LHCN-M2 (cell line): Measurements from ENCODE around the gene CCDC85C. TPM values are rescaled to one million over a fixed set of nuclear protein-coding genes. Genes with fewer than 3 reads are reported as not detected.
"Not testable (repeated sequence)": the region's sequence is repeated elsewhere in the genome, so short reads cannot be mapped to it uniquely, and the experiment has no call there.

Experiments
- DNase-seq: peaks from one replicate; pipeline ENCODE4 v3.0.0-alpha.2; 2012; ENCODE audit warnings: low read depth
- polyA plus RNA-seq: library from polyadenylated mRNA; unstranded; fragments of >200 nt; gene quantifications from one replicate; pipeline ENCODE4 v1.2.1, GENCODE V29; 2012; ENCODE audit warnings: missing spikeins
- total RNA-seq: library from RNA; depleted of rRNA; stranded (reverse); fragments of >200 nt; gene quantifications from 2 replicates; pipeline ENCODE4 v1.2.3, GENCODE V29; 2014; rRNA removed

CCDC85C gene
- total RNA-seq, result 1.9 and 2.4 TPM in 2 replicates
- polyA plus RNA-seq, result 5.3 TPM

DNA sequence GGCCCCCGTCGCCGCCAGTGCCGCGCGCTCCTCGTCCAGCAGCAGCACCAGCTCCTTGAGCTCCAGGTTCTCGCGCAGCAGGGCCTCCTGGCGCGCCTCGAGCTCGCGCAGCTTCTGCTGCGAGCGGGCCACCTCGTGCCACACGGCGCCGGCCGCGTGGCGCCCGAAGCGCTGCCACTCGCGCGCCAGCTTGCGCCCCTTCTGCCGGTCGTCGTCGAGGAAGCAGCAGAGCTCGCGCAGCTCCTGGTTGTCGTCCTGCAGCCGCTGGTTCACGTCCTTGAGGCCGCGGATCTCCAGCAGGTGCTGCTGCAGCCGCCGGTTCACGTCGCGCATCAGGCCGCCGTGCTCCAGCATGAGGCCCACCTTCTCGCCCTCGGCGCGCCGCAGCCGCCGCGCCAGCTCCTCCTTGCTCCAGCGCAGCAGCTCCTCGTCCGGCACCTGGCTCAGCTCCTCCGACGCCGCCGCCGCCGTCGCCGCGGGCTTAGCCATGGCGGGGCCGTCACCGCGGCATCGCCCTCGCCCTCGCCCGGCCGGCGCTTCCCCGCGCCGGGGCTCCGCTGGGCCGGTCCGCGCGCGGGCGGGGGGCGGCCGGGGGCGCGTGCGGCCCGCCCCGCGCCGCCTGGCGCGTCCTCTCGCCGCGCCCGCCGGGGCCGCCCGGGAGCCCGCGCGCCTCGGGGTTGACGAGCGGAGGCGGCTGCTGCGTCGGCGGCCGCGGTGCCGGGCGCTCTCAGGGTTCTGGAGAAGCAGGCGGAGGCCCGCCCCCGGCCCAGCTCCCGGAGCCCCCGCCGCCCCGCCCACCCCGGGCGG is at the start of gene CCDC85C:
Gene CCDC85C (minus strand): TSS at position 737 of the 807 bp plus-strand sequence. CDS start 248 bp downstream, at position 489.
- no peak for DNase-seq

DNA sequence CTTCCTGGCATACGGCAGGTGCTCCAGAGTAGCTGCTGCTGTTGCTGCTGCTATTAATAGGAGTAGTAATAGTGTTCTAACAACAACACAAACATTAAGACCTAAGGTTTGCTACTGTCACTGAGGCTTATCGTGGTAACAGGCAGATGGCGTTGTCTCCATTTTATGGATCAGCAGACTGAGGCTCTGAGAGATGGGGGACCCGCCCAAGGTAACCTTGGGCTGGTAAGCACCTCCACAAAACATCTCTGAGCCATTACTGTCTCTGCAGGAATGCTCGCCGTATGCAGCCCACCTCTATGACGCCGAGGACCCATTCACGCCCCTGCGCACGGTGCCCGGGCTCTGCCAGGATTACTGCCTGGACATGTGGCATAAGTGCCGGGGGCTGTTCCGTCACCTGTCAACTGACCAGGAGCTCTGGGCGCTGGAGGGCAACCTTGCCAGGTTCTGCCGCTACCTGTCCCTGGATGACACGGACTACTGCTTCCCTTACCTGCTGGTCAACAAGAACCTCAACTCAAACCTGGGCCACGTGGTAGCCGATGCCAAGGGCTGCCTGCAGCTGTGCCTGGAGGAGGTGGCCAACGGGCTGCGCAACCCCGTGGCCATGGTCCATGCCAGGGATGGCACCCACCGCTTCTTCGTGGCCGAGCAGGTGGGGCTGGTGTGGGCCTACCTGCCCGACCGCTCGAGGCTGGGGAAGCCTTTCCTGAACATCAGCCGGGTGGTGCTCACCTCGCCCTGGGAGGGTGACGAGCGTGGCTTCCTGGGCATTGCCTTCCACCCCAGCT is 48.1 kb upstream of the CCDC85C start:
- no peak for DNase-seq

DNA sequence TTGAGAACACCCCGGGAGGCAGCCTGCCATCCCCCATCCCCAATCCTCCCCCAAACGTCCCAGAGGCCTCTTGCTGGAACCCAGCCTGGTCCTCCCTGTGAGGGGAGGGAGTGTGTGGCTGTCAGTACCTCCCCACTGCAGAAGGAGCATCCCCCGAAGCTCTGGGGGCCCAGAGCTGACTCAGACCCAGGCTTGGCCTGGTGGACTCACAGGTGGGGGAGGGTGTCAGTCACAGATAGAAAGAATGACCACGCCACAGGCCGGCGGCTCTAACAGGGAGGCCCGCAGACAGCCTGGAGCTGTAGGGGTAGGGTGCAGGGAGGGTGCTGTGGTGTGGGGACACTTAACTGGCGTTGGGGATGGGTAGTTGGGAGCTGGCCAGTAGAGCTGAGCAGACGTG is 46.2 kb upstream of the CCDC85C start:
- DNase-seq, result no peak

DNA sequence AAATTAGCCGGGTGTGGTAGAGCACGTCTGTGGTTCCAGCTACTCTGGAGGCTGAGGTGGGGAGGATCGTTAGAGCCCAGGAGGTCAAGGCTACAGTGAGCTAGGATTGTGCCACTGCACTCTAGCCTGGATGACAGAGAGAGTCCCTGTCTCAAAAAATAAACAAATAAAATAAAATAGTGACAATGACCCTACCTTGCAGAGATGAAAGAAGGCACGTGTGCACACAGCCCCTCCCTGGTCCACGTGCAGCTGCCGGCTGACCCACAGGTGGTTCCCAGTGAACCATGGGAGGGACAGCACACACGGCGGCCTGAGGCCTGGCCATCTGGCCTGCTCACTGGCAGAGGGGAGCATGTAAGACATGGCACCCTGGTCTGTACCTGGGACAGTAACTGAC is 45.6 kb upstream of the CCDC85C start:
- DNase-seq, result no peak

DNA sequence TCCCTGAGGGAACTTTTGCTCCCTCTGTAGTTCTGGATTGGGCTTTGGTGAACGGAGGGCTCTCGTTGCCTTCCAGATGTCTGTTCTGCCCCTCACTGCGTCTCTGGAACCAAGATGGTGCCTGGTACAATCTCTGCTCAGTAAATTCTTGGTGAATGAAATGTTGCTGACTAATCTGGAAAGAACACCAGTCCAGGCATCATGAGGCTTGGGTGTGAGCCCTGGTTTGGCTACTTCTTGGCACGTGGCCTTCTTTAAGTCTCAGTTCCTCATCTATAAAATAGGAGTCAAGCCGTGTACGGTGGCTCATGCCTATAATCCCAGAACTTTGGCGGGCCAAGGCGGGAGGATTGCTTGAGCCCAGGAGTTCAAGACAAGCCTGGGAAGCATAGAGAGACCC is 45.2 kb upstream of the CCDC85C start:
- DNase-seq, result no peak

DNA sequence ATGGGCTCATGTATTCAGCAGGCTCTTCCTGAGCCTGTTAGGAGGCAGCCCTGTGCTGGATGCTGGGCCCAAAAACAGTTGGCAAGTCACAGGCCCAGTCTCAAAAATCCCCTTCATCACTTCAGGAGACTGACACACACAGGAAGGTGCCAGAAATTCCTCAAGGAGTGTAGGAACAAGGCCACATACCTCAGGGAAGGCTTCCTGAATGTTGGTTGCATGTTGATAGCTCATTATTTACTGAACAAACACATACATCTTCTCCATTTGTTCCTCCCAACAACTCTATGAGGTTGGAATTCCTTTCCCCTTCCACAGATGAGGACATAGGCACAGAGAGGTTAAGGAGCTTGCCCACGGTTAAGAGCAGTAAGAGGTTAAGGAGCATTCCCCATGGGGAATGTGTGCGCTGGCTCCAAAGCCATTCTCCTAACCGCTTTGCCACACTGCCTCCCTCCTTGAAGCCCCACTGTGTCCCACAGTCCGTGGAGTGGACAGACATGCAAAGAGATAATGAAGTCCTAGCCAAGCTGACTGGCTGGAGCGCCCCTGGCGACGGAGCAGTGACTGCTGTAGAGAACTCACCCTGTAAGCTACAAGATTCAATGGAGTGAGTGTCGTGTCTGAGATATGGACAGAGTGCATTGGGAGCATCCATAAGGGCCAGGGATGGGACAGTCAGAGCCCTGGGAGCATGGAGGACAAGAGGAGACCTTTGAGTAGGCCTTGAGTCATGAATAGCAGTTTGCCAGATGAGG is 44.2 kb upstream of the CCDC85C start:
- no peak for DNase-seq

DNA sequence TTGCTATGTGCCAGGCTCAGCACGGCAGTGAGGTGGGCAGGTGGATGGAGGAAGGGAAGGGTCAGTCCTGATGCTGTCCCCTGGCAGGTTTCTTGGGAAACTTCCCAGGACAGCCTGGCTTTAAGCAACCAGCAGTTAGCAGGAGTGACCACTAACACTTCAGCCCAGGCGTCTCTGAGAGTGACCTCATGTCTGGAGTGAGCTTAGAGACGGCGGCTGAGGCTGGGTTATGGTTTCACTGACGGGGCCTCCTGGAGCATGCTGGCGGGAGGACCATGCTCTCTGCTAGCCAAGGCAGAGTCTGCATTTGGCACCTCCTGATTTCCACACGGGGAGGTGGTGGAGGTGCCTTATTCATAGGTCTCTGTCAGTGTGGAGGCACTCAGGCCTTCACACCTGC is 43.4 kb upstream of the CCDC85C start:
- DNase-seq, result no peak

DNA sequence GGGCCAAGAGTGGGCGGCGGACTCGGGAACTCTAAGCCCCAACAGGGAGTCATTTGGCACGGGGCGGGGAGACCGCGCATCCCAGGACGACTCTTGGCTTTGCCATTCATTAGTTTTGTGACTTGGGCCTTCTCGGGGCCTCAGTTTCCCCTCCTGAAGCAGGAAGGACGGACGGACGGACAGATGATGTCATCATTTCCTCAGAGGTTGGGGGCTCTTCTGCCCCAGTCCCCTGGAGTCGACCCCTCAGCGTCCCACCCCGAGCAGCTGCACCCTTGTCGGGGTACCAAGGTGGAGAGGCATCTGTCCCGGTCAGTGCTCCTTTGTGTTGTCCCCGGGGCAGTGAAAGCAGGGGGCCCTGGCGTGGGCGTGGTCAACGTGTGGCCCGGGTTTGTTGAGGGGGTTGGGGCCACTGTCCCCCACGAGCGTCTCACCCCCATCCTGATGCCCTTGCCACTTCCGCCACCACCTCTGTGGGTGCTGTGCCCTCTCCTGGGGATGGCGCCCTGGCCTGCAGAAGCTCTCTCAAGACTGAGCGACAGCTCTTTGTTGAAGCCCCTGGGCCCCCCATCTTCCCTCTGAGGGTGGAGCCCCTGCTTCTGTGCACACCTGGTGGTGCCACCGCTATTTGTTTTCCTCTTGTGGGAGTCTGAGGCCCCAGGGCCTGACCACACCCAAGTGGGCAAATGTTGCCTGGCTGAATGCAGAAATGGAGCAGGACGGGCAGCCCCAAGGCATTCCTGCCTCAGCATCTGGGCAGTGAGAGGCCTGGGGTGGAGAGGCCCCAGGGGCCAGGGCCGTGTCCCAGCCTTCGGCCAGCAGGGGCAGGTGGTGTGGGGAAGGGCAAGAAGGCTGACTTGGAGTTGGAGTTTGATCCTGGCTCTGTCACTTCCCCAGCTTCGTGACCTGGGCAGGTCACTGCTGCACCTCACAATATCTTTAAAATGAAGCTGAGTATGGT is 41.8 kb upstream of the CCDC85C start:
- no peak for DNase-seq

DNA sequence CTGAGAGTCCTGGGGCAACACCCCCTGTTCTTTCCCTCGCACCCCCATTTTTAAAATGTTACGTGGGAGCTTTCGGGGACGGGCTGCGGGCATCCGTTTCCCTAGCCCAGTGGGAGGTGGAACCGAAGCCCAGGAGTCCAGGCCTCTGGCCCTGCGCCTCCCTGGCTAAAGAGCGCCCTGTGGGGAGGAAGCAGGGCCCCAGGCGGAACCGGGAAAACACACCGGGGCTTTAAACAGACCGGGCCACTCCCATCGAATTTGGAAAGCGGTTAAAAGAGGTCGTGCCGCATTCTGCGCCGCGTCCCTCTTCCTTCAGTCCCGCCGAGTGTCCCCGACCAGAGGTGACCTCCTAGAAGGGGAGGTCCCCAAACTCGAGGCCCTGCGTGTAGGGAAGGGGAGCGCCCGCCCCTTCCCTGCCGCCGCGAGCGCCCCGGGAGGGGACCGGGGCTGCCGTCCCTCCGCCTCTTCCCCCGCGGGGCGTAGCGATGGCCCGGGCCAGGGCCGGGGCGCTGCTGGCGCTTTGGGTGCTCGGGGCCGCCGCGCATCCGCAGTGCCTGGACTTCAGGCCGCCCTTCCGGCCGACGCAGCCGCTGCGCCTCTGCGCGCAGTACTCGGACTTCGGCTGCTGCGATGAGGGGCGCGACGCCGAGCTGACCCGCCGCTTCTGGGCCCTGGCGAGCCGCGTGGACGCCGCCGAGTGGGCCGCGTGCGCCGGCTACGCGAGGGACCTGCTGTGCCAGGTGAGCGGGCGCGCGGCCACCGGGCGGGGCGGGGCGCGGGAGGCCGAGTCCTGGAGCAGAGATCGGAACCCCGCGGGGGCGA is 40.9 kb upstream of the CCDC85C start, which contains the start of gene HHIPL1:
Gene HHIPL1 (plus strand): TSS at position 407 of the 822 bp plus-strand sequence. CDS start 79 bp downstream, at position 486.
- DNase-seq, result no peak

DNA sequence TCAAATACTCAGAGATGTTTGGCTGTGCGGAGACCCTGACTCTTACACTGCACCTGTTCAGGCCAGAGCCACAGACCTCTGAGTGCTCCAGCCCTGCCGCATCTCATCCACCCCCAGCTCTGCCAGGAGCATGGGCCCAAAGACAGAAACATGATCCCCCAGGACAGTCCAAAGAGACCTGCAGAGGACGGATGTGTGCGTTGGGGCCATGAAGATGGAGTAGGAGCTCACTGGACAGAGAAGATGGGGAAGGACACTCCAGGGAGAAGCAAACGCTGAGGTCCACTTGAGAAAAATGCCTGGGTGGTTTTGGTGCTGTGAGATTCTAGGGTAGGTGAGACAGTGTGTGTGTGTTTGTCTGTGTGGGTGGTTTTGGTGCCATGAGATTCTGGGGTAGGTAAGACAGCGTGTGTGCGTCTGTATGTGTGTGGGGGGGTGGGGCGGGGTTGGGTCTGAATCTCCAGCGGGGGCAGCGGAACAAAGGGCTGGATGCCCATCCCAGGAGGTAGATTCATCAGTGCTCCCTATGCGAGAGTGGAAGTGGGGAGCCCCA is 40.1 kb upstream of the CCDC85C start:
- no peak for DNase-seq

DNA sequence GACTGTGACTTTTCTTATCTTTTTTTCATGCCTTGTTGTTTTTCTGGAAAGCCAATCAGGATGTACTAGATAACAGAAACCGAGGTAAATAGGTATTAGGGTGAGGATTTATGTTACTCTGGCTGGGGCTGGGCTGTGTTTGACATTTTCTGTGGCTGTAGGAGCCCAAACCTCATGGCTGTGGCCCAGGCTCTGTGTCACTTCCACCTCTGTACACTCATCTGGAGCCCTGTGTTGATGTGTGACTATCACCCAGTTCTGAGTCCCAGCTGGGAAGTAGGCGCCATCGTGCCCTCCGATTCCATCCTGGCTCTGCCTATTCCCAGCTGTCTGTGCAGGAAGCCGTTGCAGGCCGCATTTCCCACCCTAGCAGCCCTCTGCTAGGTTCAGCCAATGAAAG is 39.3 kb upstream of the CCDC85C start:
- DNase-seq, result no peak

DNA sequence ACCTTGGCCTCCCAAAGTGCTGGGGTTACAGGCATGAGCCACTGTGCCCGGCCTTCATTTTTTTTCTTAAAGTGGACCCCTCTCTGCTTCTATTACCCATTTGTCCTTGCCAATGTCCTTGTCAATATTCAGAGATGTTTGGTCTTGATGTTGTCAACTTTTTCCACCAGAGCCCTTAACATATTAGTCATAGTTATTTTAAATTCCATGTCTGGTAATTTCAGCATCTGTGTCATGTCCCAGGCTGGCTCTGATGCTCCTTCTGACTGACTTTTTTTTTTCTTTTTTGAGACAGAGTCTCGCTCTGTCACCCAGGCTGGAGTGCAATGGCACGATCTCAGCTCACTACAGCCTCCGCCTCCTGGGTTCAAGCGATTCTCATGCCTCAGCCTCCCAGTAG is 38.8 kb upstream of the CCDC85C start:
- not testable (repeated sequence) for DNase-seq

DNA sequence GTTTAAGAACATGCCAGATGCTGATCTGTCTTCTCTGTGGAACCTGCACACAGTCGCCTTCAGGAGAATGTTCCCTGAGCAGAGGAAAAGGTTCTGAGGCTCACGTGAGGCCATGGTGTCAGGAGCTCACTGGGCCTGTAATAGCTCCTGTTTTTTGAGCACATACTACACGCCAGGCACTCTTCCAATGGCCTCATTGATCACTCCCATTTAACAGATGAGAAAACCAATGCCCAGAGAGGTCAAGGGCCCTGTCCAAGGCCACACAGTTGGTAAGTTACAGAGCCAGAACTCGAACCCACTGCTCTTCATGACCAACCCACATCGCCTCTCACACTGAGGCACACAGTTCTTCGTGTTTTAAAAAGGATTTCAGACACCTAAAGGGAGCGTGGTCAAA is 33.6 kb upstream of the CCDC85C start:
- no peak for DNase-seq

DNA sequence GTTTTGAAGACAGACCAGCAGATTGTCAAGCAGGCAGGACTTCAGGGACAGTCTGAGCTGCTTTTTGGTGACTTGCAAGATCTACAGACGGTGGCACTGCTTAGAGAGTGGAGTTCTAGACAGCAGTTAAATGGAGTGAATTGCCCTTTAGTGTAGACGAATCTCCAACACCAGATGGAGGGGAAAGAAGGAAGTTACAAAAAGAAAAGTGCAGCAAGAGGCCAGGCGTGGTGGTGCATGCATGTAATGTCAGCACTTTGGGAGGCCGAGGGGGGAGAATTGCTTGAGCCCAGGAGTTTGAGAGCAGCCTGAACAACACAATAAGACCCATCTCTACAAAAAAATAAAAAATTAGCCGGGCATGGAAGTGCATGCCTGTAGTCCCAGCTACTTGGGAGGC is 32.5 kb upstream of the CCDC85C start:
- DNase-seq, result no peak

DNA sequence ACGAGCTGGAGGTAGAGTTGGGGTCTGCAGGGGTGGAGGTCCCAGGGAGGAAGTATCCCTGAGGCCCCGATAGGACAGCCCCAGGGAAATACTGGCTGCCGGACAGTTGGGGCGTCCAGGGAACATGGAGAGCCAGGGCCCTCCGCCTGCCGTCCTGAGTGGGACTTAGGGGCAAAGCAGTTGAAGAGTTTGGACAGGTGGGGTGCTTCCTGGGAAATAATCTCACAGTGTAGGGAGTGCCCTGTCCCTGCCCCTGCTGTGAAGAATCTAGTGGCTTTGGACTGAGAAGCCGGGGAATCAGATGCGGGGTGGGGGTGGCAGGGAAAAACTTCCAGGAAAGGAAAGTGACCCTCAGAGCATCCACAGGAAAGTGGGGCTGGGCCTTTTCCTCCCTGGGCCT is 31.1 kb upstream of the CCDC85C start:
- no peak for DNase-seq

DNA sequence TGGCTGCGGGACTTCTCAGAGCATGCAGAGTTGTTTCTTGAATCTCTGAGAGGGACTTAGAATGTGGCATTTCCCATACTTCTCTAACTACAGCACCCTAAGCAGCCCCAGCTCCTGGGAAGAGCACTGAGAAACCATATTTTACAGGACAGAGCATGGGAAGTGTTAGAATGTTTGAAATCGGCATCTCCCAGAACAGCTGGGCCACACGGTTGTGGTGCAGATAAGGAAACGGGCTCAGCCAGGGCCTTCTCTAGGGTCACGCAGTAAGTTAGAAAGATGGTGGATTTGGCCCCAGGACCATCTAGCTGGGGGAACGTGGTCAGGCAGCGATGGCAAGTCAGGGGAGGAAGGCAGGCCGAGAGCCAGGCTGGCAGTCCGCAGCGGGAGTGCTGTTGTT is 30.4 kb upstream of the CCDC85C start:
- DNase-seq, result no peak

DNA sequence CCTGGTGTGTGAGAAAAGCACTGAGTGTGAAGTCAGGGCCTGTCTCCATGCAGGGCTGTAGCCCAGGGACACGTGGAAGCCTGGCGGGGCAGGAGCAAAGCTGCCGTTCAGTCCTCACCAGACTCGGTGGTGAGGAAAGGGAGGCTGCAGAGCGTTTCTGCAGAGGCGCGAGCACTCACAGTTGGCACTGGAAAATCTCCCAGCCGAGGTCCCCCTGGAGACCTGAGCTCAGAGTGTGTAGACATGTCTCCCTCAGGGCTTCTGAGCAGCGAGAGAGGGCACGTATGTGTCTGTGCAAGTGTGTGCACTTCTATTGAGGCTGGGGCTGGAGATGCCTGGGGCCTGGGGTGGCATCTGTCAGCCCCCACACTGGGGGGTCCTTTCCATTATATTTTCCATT is 29.9 kb upstream of the CCDC85C start:
- no peak for DNase-seq

DNA sequence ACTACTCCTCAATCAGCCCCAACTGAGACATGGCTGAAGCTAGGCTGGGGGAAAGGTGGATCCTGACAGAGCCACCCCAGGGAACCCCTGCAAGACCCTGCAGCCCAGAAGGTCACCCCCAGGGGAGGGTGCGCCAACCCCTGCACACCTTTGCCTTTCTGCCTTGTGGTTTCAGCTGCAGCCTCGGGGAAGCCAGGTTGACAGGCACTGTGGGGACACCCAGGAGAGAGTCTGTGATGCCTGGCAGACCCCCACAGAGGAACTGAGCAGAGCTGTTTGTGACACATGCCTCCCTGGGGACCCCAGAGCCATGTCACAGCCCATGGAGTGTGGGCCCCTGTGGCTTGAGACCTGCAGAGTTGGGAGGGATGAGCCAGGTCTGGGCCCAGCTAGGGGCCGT is 29.1 kb upstream of the CCDC85C start:
- no peak for DNase-seq

DNA sequence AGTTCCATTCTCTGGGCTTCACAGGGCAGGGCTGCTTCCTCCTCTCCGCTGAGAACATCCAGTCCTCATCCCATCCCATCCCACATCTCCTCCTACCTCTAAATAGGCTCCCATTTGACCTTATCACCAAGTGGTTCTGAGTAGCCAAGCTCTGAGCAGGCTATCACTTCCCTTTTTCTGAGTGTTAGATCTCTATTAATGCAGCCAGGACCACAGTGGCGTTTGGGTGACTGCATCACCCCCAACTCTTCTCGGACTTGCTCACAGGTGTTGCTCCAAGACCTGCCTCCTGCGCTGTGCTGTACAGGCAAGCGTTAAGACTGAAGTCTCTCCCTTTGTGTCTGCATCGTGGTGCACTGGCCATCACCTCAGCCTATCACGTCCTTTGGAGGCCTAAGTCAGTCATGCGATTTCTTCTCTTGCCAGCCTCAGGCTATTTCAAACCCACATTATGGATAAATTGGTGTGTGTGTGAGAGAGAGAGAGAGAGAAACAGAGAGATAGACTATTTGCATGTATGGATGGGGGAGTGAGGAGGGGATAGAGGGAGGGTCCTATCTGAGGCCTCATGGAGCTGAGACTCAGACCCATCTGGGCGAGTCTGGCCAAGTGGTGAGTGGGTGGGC is 28.5 kb upstream of the CCDC85C start:
- DNase-seq, result no peak
